Calu3 (cell line): ENCODE results near the gene GOT1. TPM values are rescaled to one million over a fixed set of nuclear protein-coding genes. Genes with fewer than 3 reads are reported as not detected.

Experiments used
- BruUV-seq: library from RNA; stranded (reverse); fragments of 400-500 nt; replicated peaks from 2 replicates; lab custom pipeline; 2021; lab: Mats Ljungman, UMichigan
- CTCF ChIA-PET: fragments of 300-600 bp; sonication (Branson Sonifier 250); formaldehyde crosslinking; loops from one replicate; lab custom pipeline; 2022; ENCODE audit warnings: antibody characterized with exemption; lab: Charles Lee
- DNase-seq: peaks from one replicate; pipeline ENCODE4 v3.0.0; 2022
- H3K27ac Mint-ChIP-seq: one replicate; pipeline ENCODE4 v1.8.0; 2022; ENCODE audit warnings: mixed read lengths; ENCODE audit not compliant: unreplicated experiment
- H3K27me3 Mint-ChIP-seq: one replicate; pipeline ENCODE4 v1.8.0; 2022; ENCODE audit warnings: mixed read lengths; ENCODE audit not compliant: unreplicated experiment
- H3K36me3 Mint-ChIP-seq: one replicate; pipeline ENCODE4 v1.8.0; 2022; ENCODE audit warnings: mild to moderate bottlenecking, moderate library complexity, mixed read lengths; ENCODE audit not compliant: insufficient read depth, unreplicated experiment
- H3K4me1 Mint-ChIP-seq: one replicate; pipeline ENCODE4 v1.8.0; 2022; ENCODE audit warnings: mild to moderate bottlenecking, low read depth, mixed read lengths; ENCODE audit not compliant: unreplicated experiment
- H3K4me3 Mint-ChIP-seq: one replicate; pipeline ENCODE4 v1.8.0; 2022; ENCODE audit warnings: mild to moderate bottlenecking, low read depth, moderate library complexity, mixed read lengths; ENCODE audit not compliant: unreplicated experiment
- H3K9me3 Mint-ChIP-seq: one replicate; pipeline ENCODE4 v1.8.0; 2022; ENCODE audit warnings: low read depth, mixed read lengths; ENCODE audit not compliant: unreplicated experiment
- intact Hi-C: fragments of 100-400 bp; cut with micrococcal nuclease; formaldehyde crosslinking; loops from one replicate; pipeline ENCODE4 v1.10.0; 2022; ENCODE audit not compliant: unreplicated experiment
- total RNA-seq: library from RNA; stranded (reverse); gene quantifications from 2 replicates; pipeline ENCODE4 v1.2.3, GENCODE V29; 2022
- TF ChIP-seq, protein P1 (sequence below): fragments of 200-600 bp; IDR thresholded peaks from one replicate; pipeline ENCODE4 v1.8.0; 2022; ENCODE audit warnings: antibody characterized with exemption; ENCODE audit not compliant: unreplicated experiment

Gene GOT1
- total RNA-seq, 1 experiment from 2014 or later, result 35.6 TPM

DNA sequence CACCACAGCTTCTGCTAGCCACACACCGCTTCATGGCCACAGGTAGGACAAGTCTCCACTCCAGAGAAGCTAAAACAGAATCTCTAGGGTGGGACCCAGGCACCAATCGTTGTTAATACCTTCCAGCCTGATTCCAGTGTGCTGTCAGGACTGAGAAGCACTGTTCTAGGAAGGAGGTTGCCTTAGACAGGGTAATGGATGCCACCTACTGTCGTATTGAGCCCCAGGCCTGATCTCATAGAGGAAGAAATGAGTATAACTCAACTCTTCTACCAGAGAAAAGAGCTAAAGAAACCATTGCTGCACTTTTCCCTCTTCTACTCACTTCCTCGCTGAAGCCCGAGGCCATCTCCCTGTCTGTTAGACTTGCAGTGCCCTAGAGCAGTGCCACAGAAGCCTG is 69.5 kb downstream of the GOT1 start:
- CTCF ChIA-PET, result no interaction called here
- Mint-ChIP-seq H3K36me3 (no peaks in the 10 kb centered on the region), H3K27ac (no peak overlapping the region), H3K27me3 (no peaks in the 10 kb centered on the region), H3K4me1 (peaks cover 9% of the 10 kb centered on the region), H3K4me3 (no peak overlapping the region), H3K9me3 (no peaks in the 10 kb centered on the region)
- no TSS peak for BruUV-seq
- TF ChIP-seq, protein P1, sequence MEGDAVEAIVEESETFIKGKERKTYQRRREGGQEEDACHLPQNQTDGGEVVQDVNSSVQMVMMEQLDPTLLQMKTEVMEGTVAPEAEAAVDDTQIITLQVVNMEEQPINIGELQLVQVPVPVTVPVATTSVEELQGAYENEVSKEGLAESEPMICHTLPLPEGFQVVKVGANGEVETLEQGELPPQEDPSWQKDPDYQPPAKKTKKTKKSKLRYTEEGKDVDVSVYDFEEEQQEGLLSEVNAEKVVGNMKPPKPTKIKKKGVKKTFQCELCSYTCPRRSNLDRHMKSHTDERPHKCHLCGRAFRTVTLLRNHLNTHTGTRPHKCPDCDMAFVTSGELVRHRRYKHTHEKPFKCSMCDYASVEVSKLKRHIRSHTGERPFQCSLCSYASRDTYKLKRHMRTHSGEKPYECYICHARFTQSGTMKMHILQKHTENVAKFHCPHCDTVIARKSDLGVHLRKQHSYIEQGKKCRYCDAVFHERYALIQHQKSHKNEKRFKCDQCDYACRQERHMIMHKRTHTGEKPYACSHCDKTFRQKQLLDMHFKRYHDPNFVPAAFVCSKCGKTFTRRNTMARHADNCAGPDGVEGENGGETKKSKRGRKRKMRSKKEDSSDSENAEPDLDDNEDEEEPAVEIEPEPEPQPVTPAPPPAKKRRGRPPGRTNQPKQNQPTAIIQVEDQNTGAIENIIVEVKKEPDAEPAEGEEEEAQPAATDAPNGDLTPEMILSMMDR, result no peak
- no peak for DNase-seq
- intact Hi-C loops, result no loop called here

DNA sequence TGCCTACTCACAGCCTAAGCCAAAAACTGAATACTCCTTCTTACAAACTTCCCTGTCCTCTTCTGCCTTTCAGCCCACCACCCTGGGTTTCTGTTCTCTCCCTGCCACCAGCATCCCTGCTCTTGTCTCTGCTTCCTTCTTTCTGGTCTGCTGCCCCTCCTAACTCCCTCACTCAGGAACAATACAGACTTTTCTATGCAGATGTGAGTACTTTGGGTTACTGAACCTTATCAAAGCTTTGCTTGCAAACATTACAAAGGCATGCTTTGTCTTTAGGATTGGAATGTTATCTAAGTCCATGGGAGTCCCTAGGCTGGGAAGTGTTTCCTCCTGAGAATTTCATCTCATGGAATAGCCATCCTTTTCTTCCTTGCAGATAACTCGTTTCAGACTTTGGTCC is 72.3 kb downstream of the GOT1 start:
- no peak for DNase-seq
- H3K36me3 Mint-ChIP-seq, result no peaks in the 10 kb centered on the region
- no peaks in the 10 kb centered on the region for H3K9me3 Mint-ChIP-seq
- BruUV-seq, result no TSS peak
- TF ChIP-seq, protein P1, result no peak
- intact Hi-C loops, result no loop called here
- H3K27ac Mint-ChIP-seq, result no peak overlapping the region
- CTCF ChIA-PET, result interaction anchor here (0.6 kb wide), 2 partner anchors 239 to 251 kb away, joined by 3 to 4 read pairs; no protein-coding TSS in a partner anchor
- peaks cover 9% of the 10 kb centered on the region for H3K4me1 Mint-ChIP-seq
- no peaks in the 10 kb centered on the region for H3K27me3 Mint-ChIP-seq
- no peak overlapping the region for H3K4me3 Mint-ChIP-seq

DNA sequence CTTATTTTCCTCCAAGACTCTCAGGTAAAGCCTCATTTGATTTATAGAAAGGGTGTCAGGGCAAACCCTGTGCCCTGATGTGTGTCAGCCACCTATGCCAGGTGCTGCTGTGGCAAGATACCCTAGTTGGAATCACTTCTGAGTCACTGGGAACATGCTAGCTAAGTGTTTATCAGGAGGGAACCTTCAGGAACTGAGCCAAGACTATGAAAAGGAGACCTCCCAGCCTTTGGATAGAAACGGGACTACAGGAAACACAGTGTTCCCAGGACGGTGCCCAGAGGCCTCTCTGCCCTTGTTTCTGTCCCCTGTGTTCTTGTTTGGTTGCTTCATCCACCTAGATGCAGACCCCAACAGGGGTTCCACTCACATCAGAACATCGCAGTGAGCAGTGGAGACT is 72.7 kb downstream of the GOT1 start:
- no peak for DNase-seq
- Mint-ChIP-seq H3K27ac (no peak overlapping the region), H3K27me3 (no peaks in the 10 kb centered on the region), H3K36me3 (no peaks in the 10 kb centered on the region), H3K4me1 (peaks cover 9% of the 10 kb centered on the region), H3K9me3 (no peaks in the 10 kb centered on the region), H3K4me3 (no peak overlapping the region)
- CTCF ChIA-PET, result interaction anchor here (0.5 kb wide), 1 partner anchor 490 kb away, joined by 4 read pairs; no protein-coding TSS in a partner anchor
- BruUV-seq, result no TSS peak
- TF ChIP-seq, protein P1, result no peak
- intact Hi-C loops, result no loop called here

DNA sequence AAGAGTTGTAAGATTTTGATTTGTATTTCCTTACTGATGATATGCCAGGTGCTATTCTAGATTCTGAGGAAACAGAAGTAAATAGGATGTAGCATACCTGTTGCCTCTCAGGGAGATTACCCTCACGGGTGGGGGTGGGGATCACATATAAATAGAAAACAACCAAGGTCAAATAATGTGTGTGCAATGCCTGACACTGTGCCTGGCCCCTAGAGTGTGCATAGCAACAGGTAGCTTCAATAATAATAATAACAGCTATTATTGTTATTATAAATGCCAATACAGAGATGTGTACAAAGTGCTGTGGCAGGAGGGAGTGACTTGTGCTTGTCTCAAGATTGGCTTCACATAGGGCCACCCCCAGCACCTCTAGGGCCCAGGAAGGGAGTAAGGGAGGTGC is 77.2 kb downstream of the GOT1 start:
- no TSS peak for BruUV-seq
- TF ChIP-seq, protein P1, result no peak
- H3K4me3 Mint-ChIP-seq, result no peak overlapping the region
- H3K9me3 Mint-ChIP-seq, result no peaks in the 10 kb centered on the region
- no peak overlapping the region for H3K27ac Mint-ChIP-seq
- intact Hi-C loops, result no loop called here
- H3K27me3 Mint-ChIP-seq, result no peaks in the 10 kb centered on the region
- H3K4me1 Mint-ChIP-seq, result peaks cover 7% of the 10 kb centered on the region
- no peak for DNase-seq
- CTCF ChIA-PET, result no interaction called here
- no peaks in the 10 kb centered on the region for H3K36me3 Mint-ChIP-seq
